B cell (primary cell): Measurements from ENCODE around the gene CSNK2A2. TPM values are rescaled to one million over a fixed set of nuclear protein-coding genes. Genes with fewer than 3 reads are reported as not detected.

Source experiments
- ATAC-seq: fragments of 200-7000 bp; cut with Tn5 transposase; one replicate; pipeline ENCODE4 v1.10.0; 2021; ENCODE audit warnings: low read depth, mild to moderate bottlenecking, moderate number of reproducible peaks, moderate library complexity
- CTCF ChIA-PET: fragments of 350-600 bp; sonication (Branson Sonifier 250); formaldehyde crosslinking; loops from one replicate; lab custom pipeline; 2021; ENCODE audit warnings: antibody characterized with exemption, inconsistent platforms; lab: Charles Lee
- POLR2A ChIA-PET: fragments of 350-600 bp; sonication (Branson Sonifier 250); formaldehyde crosslinking; loops from one replicate; lab custom pipeline; 2021; ENCODE audit warnings: antibody characterized with exemption; lab: Charles Lee
- DNase-seq: peaks from one replicate; pipeline ENCODE4 v3.0.0; 2013
- H2AFZ ChIP-seq: 2 replicates; pipeline ENCODE4 v1.6.1; 2012; ENCODE audit warnings: mild to moderate bottlenecking, low read depth, low read length; ENCODE audit not compliant: insufficient read depth, poor library complexity, severe bottlenecking
- H3K27ac ChIP-seq, 2 donors: 1 replicate in 1 of 2; 2 replicates in 1 of 2; pipeline ENCODE4 v1.5.1; 2012 to 2013; ENCODE audit warnings: low read length in 2 of 2, mild to moderate bottlenecking in 2 of 2, moderate library complexity in 1 of 2
- H3K27me3 ChIP-seq, 4 experiments: fragments of 200-600 bp in 1 of 4; sonication (generic) in 1 of 4; replicated peaks in 1 of 4; 1 replicate in 2 of 4; 2 replicates in 2 of 4; pipeline versions ENCODE4 v1.6.1 to v1.7.0; 2013 to 2016; ENCODE audit warnings: low read length in 3 of 4, mild to moderate bottlenecking in 2 of 4, mixed read lengths in 1 of 4, moderate library complexity in 1 of 4; ENCODE audit not compliant: insufficient read depth in 4 of 4, control insufficient read depth in 3 of 4; ENCODE audit errors: control extremely low read depth in 1 of 4
- H3K36me3 ChIP-seq, 2 experiments: replicated peaks in 1 of 2; 1 replicate in 1 of 2; 2 replicates in 1 of 2; pipeline versions ENCODE4 v1.6.1 to v1.7.1; 2013; ENCODE audit warnings: low read length in 1 of 2; ENCODE audit not compliant: insufficient read depth in 2 of 2, control insufficient read depth in 1 of 2; ENCODE audit errors: control extremely low read depth in 1 of 2, extremely low read depth in 1 of 2
- H3K4me1 ChIP-seq, 2 donors: fragments of 200-600 bp in 1 of 2; sonication (generic) in 1 of 2; 1 replicate in 1 of 2; 2 replicates in 1 of 2; pipeline versions ENCODE4 v1.5.1 to v1.6.1; 2013 to 2017; ENCODE audit warnings: low read length in 2 of 2; ENCODE audit not compliant: control insufficient read depth in 2 of 2, insufficient read depth in 2 of 2
- H3K4me2 ChIP-seq: replicated peaks from 2 replicates; pipeline ENCODE3; 2012; ENCODE audit warnings: mild to moderate bottlenecking, low read depth, low read length; ENCODE audit not compliant: poor library complexity, severe bottlenecking
- H3K4me3 ChIP-seq, 5 experiments: fragments of 200-600 bp in 1 of 5; sonication (generic) in 1 of 5; 1 replicate in 3 of 5; 2 replicates in 2 of 5; pipeline versions ENCODE4 v1.5.1 to v1.7.0; 2011 to 2016; ENCODE audit warnings: low read length in 4 of 5, mild to moderate bottlenecking in 4 of 5, low read depth in 2 of 5, control low read depth in 1 of 5, moderate library complexity in 1 of 5; ENCODE audit not compliant: insufficient read depth in 1 of 5; ENCODE audit errors: control extremely low read depth in 1 of 5, extremely low read depth in 1 of 5
- H3K79me2 ChIP-seq: fragments of 200-600 bp; sonication (generic); one replicate; pipeline ENCODE4 v1.6.0; 2016; ENCODE audit warnings: low read length; ENCODE audit not compliant: control insufficient read depth, insufficient read depth
- H3K9ac ChIP-seq: fragments of 200-600 bp; sonication (generic); 2 replicates; pipeline ENCODE4 v1.6.1; 2017; ENCODE audit warnings: mild to moderate bottlenecking, low read length, moderate library complexity
- H3K9me3 ChIP-seq, 3 donors: one replicate each; pipeline versions ENCODE4 v1.6.1 to v1.7.1; 2013; ENCODE audit warnings: low read length in 2 of 3; ENCODE audit not compliant: control insufficient read depth in 2 of 3, insufficient read depth in 1 of 3; ENCODE audit errors: control extremely low read depth in 1 of 3
- H4K20me1 ChIP-seq: 2 replicates; pipeline ENCODE4 v1.6.0; 2012; ENCODE audit warnings: mild to moderate bottlenecking, low read length; ENCODE audit not compliant: insufficient read depth, control insufficient read depth, poor library complexity, severe bottlenecking
- H3K27ac Mint-ChIP-seq: one replicate; pipeline ENCODE4 v1.8.0; 2021; ENCODE audit warnings: mixed read lengths
- H3K27me3 Mint-ChIP-seq: one replicate; pipeline ENCODE4 v1.8.0; 2021; ENCODE audit warnings: mixed read lengths
- H3K4me1 Mint-ChIP-seq: one replicate; pipeline ENCODE4 v1.8.0; 2021; ENCODE audit warnings: mixed read lengths
- H3K4me3 Mint-ChIP-seq: one replicate; pipeline ENCODE4 v1.8.0; 2021; ENCODE audit warnings: mixed read lengths
- H3K9me3 Mint-ChIP-seq: one replicate; pipeline ENCODE4 v1.8.0; 2022; ENCODE audit warnings: mixed read lengths; ENCODE audit not compliant: insufficient read depth
- EZH2 ChIP-seq: IDR thresholded peaks from 2 replicates; pipeline ENCODE4 v1.6.1; 2012; ENCODE audit warnings: borderline replicate concordance, low read depth, mild to moderate bottlenecking, moderate library complexity, low read length; ENCODE audit not compliant: insufficient read depth, poor library complexity, severe bottlenecking
- WGBS: methylation state at CpG from one replicate; pipeline ENCODE4 v1.1.5; 2013; ENCODE audit warnings: missing lambda C conversion rate; ENCODE audit not compliant: insufficient coverage; 5-methylcytosine and 5-hydroxymethylcytosine counted together
- intact Hi-C: fragments of 100-400 bp; cut with micrococcal nuclease; formaldehyde crosslinking; loops from one replicate; pipeline ENCODE4 v1.10.0; 2022
- polyA plus RNA-seq: library from polyadenylated mRNA; depleted of rRNA; stranded (reverse); fragments of >200 nt; gene quantifications from 2 replicates; pipeline ENCODE4 v1.2.3, GENCODE V29; 2012
- total RNA-seq, 2 donors: library from RNA; stranded (reverse); fragments of 120-200 nt in 1 of 2; gene quantifications; 1 replicate in 1 of 2; 2 replicates in 1 of 2; pipeline versions ENCODE4 v1.2.3 to v1.2.4, GENCODE V29; 2013 to 2022
- TF ChIP-seq, protein P1 (sequence below): fragments of 200-600 bp; IDR thresholded peaks from one replicate; pipeline ENCODE4 v1.8.0; 2022; ENCODE audit warnings: antibody characterized with exemption, mild to moderate bottlenecking

The CSNK2A2 gene
- total and polyA plus RNA-seq, 2 donors (not counting 1 experiment from before 2014, with no cell fraction given) = 21.3 to 69.4 TPM

DNA sequence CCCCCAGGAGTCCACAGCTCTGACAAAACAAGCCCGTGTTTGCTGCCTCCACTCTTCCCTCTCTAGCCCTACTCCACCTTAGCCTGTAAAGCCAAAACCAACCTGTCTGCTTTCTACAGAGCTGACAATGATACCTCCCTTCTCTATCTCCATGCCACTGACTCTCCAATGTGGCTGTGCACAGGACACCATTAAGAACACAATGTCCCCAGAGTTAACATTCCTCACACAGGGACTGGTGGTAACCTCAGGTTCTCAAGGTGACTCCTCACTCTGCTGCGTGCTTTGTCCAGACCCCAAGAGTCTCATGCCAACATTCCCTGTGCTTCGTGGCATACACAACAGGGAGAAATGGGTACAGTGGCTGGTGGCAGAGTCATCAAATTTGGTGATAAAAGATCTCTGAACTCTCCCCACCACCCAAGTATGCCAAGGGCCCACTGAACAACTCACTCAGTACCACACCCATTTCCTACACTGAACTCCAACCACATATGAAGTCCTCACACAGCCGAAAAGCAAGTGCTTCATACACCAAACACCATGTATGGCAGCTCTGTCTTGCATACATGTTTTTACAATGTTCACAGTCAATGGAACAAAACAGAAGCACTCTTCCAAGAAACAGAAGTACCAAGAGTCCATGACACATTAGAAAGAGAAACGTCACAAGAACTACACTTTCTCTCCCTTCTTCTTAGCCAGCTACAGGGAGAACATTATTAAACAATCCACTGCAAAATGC lies 21.1 kb downstream of the CSNK2A2 start:
- Histone ChIP-seq H3K4me2 (no peak overlapping the region), H3K27me3 (no peaks in the 10 kb centered on the region), H2AFZ (no peak overlapping the region), H3K36me3 (peaks cover 7 to 52% of the 10 kb centered on the region in 2 experiments), H3K27ac (no peak overlapping the region), H3K9me3 (no peaks in the 10 kb centered on the region), H4K20me1 (peaks cover 20% of the 10 kb centered on the region), H3K9ac (no peak overlapping the region), H3K79me2 (peaks cover 28% of the 10 kb centered on the region), H3K4me3 (no peak overlapping the region), H3K4me1 (no peaks in the 10 kb centered on the region)
- no peak for DNase-seq
- no peak for ATAC-seq
- TF ChIP-seq EZH2 = no peak
- TF ChIP-seq, protein P1, sequence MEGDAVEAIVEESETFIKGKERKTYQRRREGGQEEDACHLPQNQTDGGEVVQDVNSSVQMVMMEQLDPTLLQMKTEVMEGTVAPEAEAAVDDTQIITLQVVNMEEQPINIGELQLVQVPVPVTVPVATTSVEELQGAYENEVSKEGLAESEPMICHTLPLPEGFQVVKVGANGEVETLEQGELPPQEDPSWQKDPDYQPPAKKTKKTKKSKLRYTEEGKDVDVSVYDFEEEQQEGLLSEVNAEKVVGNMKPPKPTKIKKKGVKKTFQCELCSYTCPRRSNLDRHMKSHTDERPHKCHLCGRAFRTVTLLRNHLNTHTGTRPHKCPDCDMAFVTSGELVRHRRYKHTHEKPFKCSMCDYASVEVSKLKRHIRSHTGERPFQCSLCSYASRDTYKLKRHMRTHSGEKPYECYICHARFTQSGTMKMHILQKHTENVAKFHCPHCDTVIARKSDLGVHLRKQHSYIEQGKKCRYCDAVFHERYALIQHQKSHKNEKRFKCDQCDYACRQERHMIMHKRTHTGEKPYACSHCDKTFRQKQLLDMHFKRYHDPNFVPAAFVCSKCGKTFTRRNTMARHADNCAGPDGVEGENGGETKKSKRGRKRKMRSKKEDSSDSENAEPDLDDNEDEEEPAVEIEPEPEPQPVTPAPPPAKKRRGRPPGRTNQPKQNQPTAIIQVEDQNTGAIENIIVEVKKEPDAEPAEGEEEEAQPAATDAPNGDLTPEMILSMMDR = no peak
- Mint-ChIP-seq H3K9me3 (no peaks in the 10 kb centered on the region), H3K4me3 (no peak overlapping the region), H3K27me3 (no peaks in the 10 kb centered on the region), H3K4me1 (peaks cover 2% of the 10 kb centered on the region), H3K27ac (no peak overlapping the region)
- intact Hi-C loops = no loop called here
- POLR2A ChIA-PET = no interaction called here
- CTCF ChIA-PET = no interaction called here
- 97% methylated on average over 4 of the region's 5 CpGs for WGBS

DNA sequence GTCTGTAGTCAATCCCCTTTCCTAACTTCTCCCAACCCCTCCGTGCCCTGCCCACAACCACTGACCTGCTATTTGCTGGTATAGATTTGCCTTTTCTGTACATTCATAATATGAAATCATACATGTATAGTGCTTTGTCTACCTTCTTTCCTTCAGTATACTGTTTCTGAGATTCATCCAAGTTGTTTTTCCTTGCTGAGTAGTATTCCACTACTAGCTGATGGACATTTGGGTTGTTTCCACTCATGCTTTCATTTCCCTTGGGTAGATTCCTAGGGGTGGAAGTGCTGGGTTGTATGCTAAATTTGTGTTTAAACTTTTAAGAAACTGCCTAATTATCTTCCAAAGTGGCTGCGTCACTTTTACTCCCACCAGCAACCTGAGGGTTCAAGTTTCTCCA lies 27.7 kb downstream of the CSNK2A2 start:
- no peak overlapping the region for H3K9ac ChIP-seq
- no peak for DNase-seq
- H3K4me3 ChIP-seq = no peak overlapping the region
- peaks cover 8% of the 10 kb centered on the region for H4K20me1 ChIP-seq
- no peaks in the 10 kb centered on the region for H3K9me3 Mint-ChIP-seq
- H3K4me2 ChIP-seq = no peak overlapping the region
- ChIA-PET POLR2A (no interaction called here), CTCF (no interaction called here)
- no peaks in the 10 kb centered on the region for H3K9me3 ChIP-seq
- no peaks in the 10 kb centered on the region for H3K27me3 ChIP-seq
- intact Hi-C loops = no loop called here
- H3K79me2 ChIP-seq = no peaks in the 10 kb centered on the region
- no peaks in the 10 kb centered on the region for H3K4me1 ChIP-seq
- H3K27ac ChIP-seq = no peak overlapping the region
- H3K27me3 Mint-ChIP-seq = no peaks in the 10 kb centered on the region
- H3K36me3 ChIP-seq = peaks cover 0 to 89% of the 10 kb centered on the region in 2 experiments
- no peak overlapping the region for H3K27ac Mint-ChIP-seq
- no peak overlapping the region for H2AFZ ChIP-seq
- no peak for TF ChIP-seq EZH2
- TF ChIP-seq, protein P1 = no peak
- no peak overlapping the region for H3K4me3 Mint-ChIP-seq
- no peaks in the 10 kb centered on the region for H3K4me1 Mint-ChIP-seq
- no peak for ATAC-seq
- WGBS = no CpG with 5 or more reads among the region's 2 CpGs
